NT2/D1 (cell line): ENCODE data around the gene PCED1B.

ENCODE experiments used
- YY1 ChIP-seq: IDR thresholded peaks from 2 replicates; pipeline ENCODE4 v1.6.1; 2011; ENCODE audit not compliant: insufficient read length, insufficient read depth
- ZNF274 ChIP-seq: IDR thresholded peaks from 2 replicates; pipeline ENCODE4 v1.6.1; 2011; ENCODE audit warnings: mild to moderate bottlenecking, low read depth, low read length

GRCh38 chr12:47102845-47103651, 23.6 kb downstream of the PCED1B start:
- TF ChIP-seq YY1 = no peak
- TF ChIP-seq ZNF274 = no peak
